ENCODE measurements around the gene MLST8.

GRCh38 chr16:2170587-2171435, 34.4 kb upstream of the MLST8 start:
- TF ChIP-seq CTCF (optimal IDR thresholded peaks at IDR 0.05 in 1 of 3, IDR thresholded peaks at IDR 0.05 in 1 of 3, conservative IDR thresholded peaks at IDR 0.05 in 1 of 3; ENCODE audit: extremely low read depth in 1 of 3, insufficient read depth in 2 of 3, low read length in 3 of 3) = no peak
- no peak for TF ChIP-seq EZH2 (IDR thresholded peaks at IDR 0.05; ENCODE audit: low read length)

Data from keratinocyte (primary cell).